Activated CD8-positive, alpha-beta memory T cell treated with anti-CD3 and anti-CD28 coated beads, Interleukin-2, amount 50 U/mL, for 1 hour (primary cell): ENCODE results near the gene CCDC183.

Experiments used
- DNase-seq: peaks from one replicate; pipeline ENCODE4 v3.0.0-alpha.2; 2020; ENCODE audit errors: extremely low read depth

Gene CCDC183

DNA sequence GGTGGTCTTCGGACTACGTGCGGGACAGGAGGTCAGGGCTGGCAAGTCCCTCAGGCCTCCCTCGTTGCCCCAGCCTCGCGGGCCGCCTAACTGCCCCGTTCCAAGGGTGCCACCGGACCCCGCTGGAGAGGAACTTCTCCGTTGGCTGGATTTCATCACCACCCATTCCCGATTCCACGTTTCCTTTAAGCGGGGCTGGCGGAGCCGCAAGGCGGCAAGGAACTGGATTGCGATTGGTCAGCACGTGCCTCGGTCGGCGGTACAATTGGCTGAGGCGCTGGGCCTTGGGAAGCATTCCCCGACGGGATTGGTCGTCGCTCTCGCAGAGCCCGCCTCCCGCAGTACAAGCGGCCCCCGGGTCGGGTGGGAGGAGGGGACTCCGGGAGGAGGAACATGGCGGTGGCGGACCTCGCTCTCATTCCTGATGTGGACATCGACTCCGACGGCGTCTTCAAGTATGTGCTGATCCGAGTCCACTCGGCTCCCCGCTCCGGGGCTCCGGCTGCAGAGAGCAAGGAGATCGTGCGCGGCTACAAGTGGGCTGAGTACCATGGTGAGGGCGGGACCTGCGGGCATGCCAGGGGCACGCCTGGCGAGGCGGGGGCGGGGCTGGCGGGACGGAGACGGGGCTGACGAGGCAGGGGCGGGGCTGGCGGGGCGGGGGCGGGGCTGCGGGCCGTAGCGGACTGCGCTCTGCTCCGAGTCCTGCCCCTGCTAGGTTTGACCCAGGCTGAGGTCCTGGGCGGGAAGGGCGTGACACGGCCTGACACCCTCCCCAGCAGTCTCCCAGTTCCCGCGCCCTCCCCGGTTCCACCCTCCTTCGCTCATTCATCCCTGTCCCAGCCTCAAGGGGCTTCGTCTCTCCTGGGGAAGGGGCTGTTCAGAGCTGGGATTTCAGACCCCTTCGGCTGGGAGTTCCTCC, 53.2 kb downstream of the CCDC183 start, which contains the start of gene PHPT1:
PHPT1 (plus strand) TSS at position 372 of the 922 bp plus-strand sequence; CDS start at position 394, 22 bp downstream.
- DNase-seq = peak; percentile 83

DNA sequence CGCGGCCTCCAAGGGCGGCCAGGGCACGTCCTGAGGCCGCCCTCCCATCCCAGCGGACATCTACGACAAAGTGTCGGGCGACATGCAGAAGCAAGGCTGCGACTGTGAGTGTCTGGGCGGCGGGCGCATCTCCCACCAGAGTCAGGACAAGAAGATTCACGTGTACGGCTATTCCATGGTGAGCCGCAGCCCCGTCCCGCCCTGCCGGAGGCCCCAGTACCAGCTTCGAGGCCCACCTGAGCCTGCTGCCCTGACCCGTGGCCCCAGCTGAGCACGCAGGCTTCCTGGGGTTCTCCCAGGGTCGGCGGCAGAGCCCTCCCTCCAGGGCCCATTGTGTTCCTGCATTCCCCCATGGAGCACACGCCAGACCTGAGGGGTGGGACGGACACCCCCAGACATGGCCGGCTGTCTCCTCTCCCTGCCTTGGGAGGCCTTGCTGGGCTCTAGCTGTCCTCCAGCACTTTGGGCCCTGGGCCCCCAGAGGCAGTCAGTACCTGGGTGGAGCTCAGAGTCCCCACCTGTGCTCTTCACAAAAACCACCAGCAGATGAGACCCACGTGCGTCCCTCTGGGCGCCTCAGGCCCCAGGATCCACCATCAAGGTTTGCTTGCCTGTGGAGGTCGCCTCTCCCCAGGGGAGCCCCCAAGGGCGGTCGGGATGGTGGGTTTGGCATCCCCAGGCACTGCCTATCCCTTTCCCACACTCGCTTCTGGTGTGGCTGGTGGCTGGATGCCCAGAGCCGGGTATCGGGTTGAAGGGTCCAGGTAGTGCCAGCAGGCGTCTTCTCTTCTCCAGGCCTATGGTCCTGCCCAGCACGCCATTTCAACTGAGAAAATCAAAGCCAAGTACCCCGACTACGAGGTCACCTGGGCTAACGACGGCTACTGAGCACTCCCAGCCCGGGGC, 54.1 kb downstream of the CCDC183 start:
- no peak for DNase-seq

DNA sequence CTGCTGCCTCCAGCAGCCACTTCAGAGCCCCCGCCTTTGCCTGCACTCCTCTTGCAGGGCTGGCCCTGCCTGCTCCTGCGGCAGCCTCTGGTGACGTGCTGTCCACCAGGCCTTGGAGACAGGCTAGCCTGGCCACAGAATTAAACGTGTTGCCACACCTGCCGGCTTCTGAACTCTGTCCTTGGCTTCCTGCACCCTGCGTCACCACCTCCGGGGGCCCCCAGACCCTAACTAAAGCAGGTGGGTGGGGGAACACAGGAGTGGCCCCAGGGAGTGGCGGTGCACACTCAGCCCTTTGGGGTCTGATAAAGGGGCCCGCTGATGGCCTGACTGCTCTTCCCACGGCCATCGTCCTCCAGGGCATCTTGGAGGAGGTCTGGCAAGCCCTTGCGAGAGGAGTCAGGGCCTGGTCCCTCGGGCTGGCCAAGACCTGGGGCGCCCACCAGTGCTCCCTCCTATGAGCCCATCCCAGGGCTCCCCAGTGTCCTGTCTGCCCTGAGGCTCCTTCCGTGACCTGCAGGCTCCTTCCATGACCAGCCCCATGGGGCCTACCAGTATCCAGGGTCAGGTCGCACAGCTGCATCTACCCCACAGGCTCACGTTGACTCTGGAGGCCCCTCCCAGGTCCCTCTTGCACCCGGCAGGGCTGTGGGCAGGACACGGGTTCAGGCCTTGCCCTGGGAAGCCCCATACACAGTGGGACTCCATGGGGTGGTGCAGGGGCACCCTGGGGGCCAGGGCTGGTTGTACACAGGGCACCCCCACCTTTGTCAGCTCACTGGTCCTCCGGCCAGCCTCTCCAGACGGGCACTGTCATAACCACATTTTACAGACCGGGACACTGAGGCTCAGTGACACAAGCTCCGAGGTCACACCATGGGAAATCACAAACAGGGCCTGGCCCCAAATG, 55.0 kb downstream of the CCDC183 start:
- DNase-seq = no peak

DNA sequence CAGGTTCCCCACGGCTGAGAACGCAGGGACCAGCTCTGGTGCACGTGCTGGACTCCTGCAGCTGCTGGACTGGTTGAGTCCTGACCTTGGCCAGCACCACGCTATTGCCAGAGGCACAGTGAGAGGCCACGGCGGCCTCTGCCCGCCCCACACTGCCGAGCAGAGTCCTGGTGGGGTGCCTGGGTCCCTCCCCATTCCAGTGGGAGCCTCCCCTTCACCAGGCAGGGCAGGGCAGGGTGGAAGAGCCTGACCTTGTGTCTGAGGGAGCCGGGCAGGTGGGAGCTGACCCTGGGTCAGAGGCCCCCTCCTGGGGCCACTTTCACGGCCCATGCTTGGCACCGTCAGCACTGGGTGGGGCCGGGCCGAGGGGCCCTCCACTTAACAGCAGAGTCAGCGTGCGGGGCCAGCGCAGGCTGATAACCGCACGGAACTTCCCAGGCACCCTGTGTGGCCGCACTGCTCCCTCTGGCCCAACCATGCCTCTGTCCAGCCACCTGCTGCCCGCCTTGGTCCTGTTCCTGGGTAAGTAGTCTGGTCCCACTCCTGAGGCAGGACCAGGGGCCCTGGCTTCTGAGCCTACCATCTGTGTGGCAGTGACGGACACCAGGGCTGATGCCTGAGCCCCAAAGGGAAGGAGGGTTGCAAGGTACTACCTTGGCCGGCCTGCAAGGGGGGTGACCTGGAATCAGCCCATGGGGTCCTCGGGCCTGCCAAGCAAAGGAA, 56.0 kb downstream of the CCDC183 start, which contains the start of gene MAMDC4:
MAMDC4 (plus strand) TSS at position 406 of the 723 bp plus-strand sequence; CDS start at position 477, 71 bp downstream.
- DNase-seq = no peak

DNA sequence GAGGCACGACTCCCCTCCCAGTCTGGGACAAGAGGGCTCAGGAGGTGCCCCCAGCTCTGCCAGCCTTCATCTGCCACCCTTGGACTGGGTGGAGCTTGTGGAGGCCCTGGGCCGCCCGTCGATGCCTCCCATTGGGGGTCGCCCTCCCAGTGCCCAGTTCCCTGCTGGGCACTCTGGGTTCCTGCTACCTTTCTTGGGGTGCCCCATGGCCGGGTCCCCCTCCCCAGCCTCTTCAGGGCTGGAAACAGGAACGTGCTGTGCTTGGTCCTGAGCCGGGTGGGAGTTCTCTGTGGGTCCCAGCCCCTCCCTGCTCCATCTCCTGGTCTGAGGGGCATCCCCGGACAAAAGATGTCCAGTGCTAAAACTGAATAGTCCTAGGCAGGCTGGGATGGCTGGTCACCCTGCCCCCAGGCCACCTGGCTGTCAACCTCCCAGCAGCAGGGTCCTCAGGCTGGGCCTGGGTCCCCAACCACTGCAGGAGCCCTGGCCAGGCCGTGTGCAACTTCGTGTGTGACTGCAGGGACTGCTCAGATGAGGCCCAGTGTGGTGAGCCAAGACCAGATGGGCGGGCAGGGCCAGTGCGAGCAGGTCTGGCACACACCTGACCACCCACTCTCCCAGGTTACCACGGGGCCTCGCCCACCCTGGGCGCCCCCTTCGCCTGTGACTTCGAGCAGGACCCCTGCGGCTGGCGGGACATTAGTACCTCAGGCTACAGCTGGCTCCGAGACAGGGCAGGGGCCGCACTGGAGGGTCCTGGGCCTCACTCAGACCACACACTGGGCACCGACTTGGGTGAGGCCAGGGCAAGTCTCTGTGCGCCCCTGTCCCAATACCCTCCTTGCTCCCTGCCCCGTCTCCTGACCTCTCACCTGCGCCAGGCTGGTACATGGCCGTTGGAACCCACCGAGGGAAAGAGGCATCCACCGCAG, 56.8 kb downstream of the CCDC183 start:
- DNase-seq = no peak

DNA sequence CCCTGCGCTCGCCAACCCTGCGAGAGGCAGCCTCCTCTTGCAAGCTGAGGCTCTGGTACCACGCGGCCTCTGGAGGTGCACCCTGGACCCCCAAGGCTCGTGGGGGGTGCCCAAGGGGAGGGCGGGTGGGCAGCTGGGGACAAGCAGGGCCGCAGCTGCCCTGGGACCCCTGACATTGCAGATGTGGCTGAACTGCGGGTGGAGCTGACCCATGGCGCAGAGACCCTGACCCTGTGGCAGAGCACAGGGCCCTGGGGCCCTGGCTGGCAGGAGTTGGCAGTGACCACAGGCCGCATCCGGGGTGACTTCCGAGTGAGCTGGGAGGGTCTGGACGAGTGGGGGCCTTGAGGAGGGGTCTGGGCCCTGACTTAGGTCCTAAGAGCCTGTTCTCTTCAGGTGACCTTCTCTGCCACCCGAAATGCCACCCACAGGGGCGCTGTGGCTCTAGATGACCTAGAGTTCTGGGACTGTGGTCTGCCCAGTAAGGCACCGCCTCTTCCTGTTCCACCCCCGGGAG, 57.5 kb downstream of the CCDC183 start:
- DNase-seq = no peak

DNA sequence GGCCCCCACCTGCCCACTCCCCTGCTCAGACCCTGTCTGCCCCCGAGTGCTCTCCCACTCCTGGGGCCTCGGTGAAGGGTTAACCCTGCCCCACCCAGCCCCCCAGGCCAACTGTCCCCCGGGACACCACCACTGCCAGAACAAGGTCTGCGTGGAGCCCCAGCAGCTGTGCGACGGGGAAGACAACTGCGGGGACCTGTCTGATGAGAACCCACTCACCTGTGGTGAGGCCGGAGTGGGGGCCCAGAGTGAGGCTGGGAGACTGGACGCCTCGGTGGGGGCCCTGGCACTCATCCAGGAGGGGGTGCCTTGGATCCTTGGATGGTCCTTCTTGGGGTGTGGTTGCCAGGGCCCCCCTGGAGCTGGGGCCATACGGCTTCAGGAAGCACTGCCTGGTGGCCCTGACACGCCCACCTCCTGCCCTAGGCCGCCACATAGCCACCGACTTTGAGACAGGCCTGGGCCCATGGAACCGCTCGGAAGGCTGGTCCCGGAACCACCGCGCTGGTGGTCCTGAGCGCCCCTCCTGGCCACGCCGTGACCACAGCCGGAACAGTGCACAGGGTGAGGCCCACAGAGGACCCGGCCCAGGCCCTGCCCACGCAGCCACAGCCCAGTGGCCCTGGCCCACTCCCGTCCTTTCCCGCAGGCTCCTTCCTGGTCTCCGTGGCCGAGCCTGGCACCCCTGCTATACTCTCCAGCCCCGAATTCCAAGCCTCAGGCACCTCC, 58.1 kb downstream of the CCDC183 start:
- DNase-seq = no peak

DNA sequence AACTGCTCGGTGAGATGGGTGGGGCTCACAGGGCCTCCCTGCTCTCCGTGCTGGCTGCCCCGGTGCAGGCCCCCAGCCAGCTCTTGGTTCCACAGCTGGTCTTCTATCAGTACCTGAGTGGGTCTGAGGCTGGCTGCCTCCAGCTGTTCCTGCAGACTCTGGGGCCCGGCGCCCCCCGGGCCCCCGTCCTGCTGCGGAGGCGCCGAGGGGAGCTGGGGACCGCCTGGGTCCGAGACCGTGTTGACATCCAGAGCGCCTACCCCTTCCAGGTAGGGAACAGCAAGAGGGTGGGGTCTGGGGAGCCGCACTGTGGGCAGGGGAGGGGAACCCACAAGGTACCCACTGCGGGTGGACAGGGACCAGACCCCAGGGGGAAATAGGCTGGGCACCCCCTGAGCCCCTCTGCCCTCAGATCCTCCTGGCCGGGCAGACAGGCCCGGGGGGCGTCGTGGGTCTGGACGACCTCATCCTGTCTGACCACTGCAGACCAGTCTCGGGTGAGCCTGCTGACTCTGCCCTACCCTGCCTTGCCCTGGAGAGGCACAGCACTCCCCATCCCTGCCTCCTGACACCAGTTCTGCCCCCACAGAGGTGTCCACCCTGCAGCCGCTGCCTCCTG, 58.8 kb downstream of the CCDC183 start:
- no peak for DNase-seq

DNA sequence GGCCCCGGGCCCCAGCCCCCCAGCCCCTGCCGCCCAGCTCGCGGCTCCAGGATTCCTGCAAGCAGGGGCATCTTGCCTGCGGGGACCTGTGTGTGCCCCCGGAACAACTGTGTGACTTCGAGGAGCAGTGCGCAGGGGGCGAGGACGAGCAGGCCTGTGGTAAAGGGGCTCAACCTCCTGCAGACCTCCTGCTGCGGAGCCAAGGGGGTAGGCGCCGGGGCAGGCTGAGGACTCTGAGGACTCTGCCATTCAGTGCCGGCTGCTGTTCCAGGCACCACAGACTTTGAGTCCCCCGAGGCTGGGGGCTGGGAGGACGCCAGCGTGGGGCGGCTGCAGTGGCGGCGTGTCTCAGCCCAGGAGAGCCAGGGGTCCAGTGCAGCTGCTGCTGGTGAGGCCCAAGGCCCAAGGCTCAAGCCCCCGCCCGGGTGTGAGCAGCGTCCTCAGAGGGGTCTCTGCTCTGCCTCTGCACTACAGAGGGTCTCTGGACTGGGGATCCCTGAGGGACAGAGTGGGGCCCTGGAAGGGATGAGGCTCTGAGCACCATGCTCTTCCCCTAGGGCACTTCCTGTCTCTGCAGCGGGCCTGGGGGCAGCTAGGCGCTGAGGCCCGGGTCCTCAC, 59.4 kb downstream of the CCDC183 start:
- DNase-seq = no peak

DNA sequence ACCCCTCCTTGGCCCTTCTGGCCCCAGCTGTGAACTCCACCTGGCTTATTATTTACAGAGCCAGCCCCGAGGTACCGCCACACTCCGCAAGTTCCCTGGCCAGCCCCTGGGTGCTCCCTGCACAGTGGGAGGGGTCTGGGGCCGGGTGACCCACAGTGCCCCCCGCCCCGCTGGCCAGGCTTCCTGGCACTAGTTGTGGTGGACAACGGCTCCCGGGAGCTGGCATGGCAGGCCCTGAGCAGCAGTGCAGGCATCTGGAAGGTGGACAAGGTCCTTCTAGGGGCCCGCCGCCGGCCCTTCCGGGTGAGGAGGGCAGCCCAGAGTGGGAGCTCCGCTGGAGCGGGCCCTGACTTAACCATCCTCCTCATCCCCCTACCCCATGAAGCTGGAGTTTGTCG, 59.9 kb downstream of the CCDC183 start:
- no peak for DNase-seq

DNA sequence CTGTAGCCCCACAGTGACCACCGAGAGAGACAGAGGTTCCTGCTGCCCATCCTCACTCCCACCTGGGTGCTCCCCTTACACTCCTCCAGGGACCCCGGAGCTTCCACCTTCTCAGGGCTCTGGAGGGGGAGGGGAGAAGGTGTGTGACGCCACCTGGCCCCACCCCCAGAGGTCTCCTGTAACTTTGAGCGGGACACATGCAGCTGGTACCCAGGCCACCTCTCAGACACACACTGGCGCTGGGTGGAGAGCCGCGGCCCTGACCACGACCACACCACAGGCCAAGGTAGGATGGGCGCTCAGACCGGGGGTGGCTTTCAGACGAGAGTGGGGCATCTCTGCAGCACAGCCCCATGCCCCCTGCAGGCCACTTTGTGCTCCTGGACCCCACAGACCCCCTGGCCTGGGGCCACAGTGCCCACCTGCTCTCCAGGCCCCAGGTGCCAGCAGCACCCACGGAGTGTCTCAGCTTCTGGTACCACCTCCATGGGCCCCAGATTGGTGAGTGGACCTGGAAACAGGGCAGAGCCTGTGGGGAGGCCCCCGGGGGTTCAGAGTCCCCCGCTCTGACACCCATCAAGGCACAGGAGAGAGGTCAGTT, 60.5 kb downstream of the CCDC183 start:
- DNase-seq = no peak

DNA sequence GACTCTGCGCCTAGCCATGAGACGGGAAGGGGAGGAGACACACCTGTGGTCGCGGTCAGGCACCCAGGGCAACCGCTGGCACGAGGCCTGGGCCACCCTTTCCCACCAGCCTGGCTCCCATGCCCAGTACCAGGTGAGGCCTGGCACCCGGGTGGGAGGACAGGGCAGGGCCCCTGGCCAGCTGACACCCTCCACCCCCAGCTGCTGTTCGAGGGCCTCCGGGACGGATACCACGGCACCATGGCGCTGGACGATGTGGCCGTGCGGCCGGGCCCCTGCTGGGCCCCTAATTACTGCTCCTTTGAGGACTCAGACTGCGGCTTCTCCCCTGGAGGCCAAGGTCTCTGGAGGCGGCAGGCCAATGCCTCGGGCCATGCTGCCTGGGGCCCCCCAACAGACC, 61.0 kb downstream of the CCDC183 start:
- DNase-seq = no peak
